Thyroid gland (tissue), 4 donors: Measurements from ENCODE around the gene ZSWIM5. TPM values are rescaled to one million over a fixed set of nuclear protein-coding genes. Genes with fewer than 3 reads are reported as not detected.
"Not testable (repeated sequence)": the region's sequence is repeated elsewhere in the genome, so short reads cannot be mapped to it uniquely, and the experiment has no call there.

ENCODE experiments used
- DNase-seq, 2 donors: peaks; one replicate each; pipeline ENCODE4 v3.0.0-alpha.2; 2019
- H3K27ac ChIP-seq, 3 donors: fragments of 200-600 bp; sonication (generic); 1 replicate in 2 of 3; 2 replicates in 1 of 3; pipeline ENCODE4 v1.5.1; 2016 to 2019; ENCODE audit warnings: mild to moderate bottlenecking in 1 of 3, moderate library complexity in 1 of 3
- H3K27me3 ChIP-seq: fragments of 200-600 bp; sonication (generic); one replicate; pipeline ENCODE4 v1.5.1; 2019
- H3K36me3 ChIP-seq, 2 donors: fragments of 200-600 bp; sonication (generic); one replicate each; pipeline ENCODE4 v1.5.1; 2016 to 2019
- H3K4me1 ChIP-seq, 2 donors: fragments of 200-600 bp; sonication (generic); one replicate each; pipeline ENCODE4 v1.5.1; 2017 to 2019
- H3K4me3 ChIP-seq, 3 donors: fragments of 200-600 bp; sonication (generic); replicated peaks in 1 of 3; 1 replicate in 2 of 3; 2 replicates in 1 of 3; pipeline ENCODE4 v1.5.1; 2016; ENCODE audit warnings: mild to moderate bottlenecking in 1 of 3
- H3K9me3 ChIP-seq: fragments of 200-600 bp; sonication (generic); one replicate; pipeline ENCODE4 v1.5.1; 2017
- CTCF ChIP-seq, 6 experiments: fragments of 200-600 bp in 3 of 6; fragments of 450-650 bp in 3 of 6; sonication (generic) in 3 of 6; IDR thresholded peaks; one replicate each; pipeline ENCODE4 v1.5.1; 2016 to 2019; ENCODE audit warnings: antibody characterized with exemption in 6 of 6, mild to moderate bottlenecking in 2 of 6, inconsistent platforms in 1 of 6, moderate library complexity in 1 of 6
- POLR2A ChIP-seq, 2 donors: fragments of 450-650 bp; IDR thresholded peaks; one replicate each; pipeline ENCODE4 v1.6.1; 2017; ENCODE audit warnings: antibody characterized with exemption in 2 of 2, mild to moderate bottlenecking in 2 of 2, moderate library complexity in 1 of 2
- WGBS, 2 donors: methylation state at CpG; one replicate each; pipeline ENCODE4 v1.1.5; 2017; 5-methylcytosine and 5-hydroxymethylcytosine counted together
- intact Hi-C: fragments of 100-400 bp; cut with DNase I; formaldehyde crosslinking; loops from one replicate; pipeline ENCODE4 v1.15.1; 2023
- total RNA-seq, 4 donors: library from RNA; depleted of rRNA; stranded (reverse); fragments of >200 nt; gene quantifications; one replicate each; pipeline ENCODE4 v1.2.3, GENCODE V29; 2016

Gene ZSWIM5
- total RNA-seq, 4 donors from 2014 or later: 6.3 to 15.4 (median 12.5) TPM

GRCh38 chr1:45084562-45084961 lies 121.8 kb downstream of the ZSWIM5 start:
- DNase-seq: no peak
- 100% methylated on average over 1 of the region's 1 CpG for WGBS, 2 donors
- no peaks in the 10 kb centered on the region for H3K4me1 ChIP-seq
- intact Hi-C loops: no loop called here
- TF ChIP-seq CTCF (IDR thresholded peaks at IDR 0.05) (no peak), POLR2A (IDR thresholded peaks at IDR 0.05) (no peak)
- H3K27me3 ChIP-seq: no peaks in the 10 kb centered on the region
- H3K9me3 ChIP-seq: no peaks in the 10 kb centered on the region
- no peaks in the 10 kb centered on the region for H3K36me3 ChIP-seq
- no peak overlapping the region for H3K27ac ChIP-seq
- H3K4me3 ChIP-seq: no peak overlapping the region

GRCh38 chr1:45079533-45079932 lies 126.9 kb downstream of the ZSWIM5 start:
- no peaks in the 10 kb centered on the region for H3K4me1 ChIP-seq
- H3K27me3 ChIP-seq: no peaks in the 10 kb centered on the region
- H3K9me3 ChIP-seq: no peaks in the 10 kb centered on the region
- no peak overlapping the region for H3K4me3 ChIP-seq
- H3K27ac ChIP-seq: no peak overlapping the region
- no peak for TF ChIP-seq CTCF (IDR thresholded peaks at IDR 0.05)
- intact Hi-C loops: no loop called here
- H3K36me3 ChIP-seq: no peaks in the 10 kb centered on the region
- DNase-seq: no peak

GRCh38 chr1:45076959-45077358 lies 129.4 kb downstream of the ZSWIM5 start:
- H3K36me3 ChIP-seq, H3K9me3 ChIP-seq, H3K4me1 ChIP-seq, H3K27me3 ChIP-seq, H3K4me3 ChIP-seq, DNase-seq, intact Hi-C loops, H3K27ac ChIP-seq: not testable (repeated sequence)
- WGBS, 2 donors: 95 to 96% methylated on average over 5 of the region's 5 CpGs

- Histone ChIP-seq H3K36me3 (no peaks in the 10 kb centered on the region), H3K9me3 (no peaks in the 10 kb centered on the region), H3K4me3 (no peak overlapping the region), H3K4me1 (no peaks in the 10 kb centered on the region), H3K27me3 (no peaks in the 10 kb centered on the region), H3K27ac (no peak overlapping the region)
- intact Hi-C loops: no loop called here
- no peak for DNase-seq
- 73 to 83% methylated on average over 2 of the region's 2 CpGs for WGBS, 2 donors
- TF ChIP-seq CTCF (IDR thresholded peaks at IDR 0.05): no peak
- TF ChIP-seq POLR2A (IDR thresholded peaks at IDR 0.05): no peak
Observed at GRCh38 chr1:45071567-45071966, 134.8 kb downstream of the ZSWIM5 start.

- WGBS, 2 donors: 93 to 94% methylated on average over 2 of the region's 2 CpGs
- no peak for DNase-seq
- H3K27ac ChIP-seq: no peak overlapping the region
Observed at GRCh38 chr1:45067806-45068205, 138.6 kb downstream of the ZSWIM5 start.

More at GRCh38 chr1:45067806-45068205, 138.6 kb downstream of the ZSWIM5 start:
- no peaks in the 10 kb centered on the region for H3K27me3 ChIP-seq
- H3K4me1 ChIP-seq: no peaks in the 10 kb centered on the region
- H3K4me3 ChIP-seq: no peak overlapping the region
- no peak for TF ChIP-seq CTCF (IDR thresholded peaks at IDR 0.05)
- no peak for TF ChIP-seq POLR2A (IDR thresholded peaks at IDR 0.05)
- intact Hi-C loops: no loop called here
- H3K9me3 ChIP-seq: no peaks in the 10 kb centered on the region
- no peaks in the 10 kb centered on the region for H3K36me3 ChIP-seq
